Measurements from ENCODE around the gene TLE2. TPM values are rescaled to one million over a fixed set of nuclear protein-coding genes. Genes with fewer than 3 reads are reported as not detected.
"Not testable (repeated sequence)": the region's sequence is repeated elsewhere in the genome, so short reads cannot be mapped to it uniquely, and the experiment has no call there.

TLE2 gene
- total RNA-seq, 2 donors from 2014 or later: 4.5 to 5.0 TPM

- no peak overlapping the region for H3K27ac Mint-ChIP-seq
- no peaks in the 10 kb centered on the region for H3K36me3 Mint-ChIP-seq
- no peak for ATAC-seq
- no peaks in the 10 kb centered on the region for H3K9me3 Mint-ChIP-seq
- DNase-seq (ENCODE audit: low spot score in 2 of 2): no peak
These were observed 18.2 kb downstream of the TLE2 start for GRCh38 chr19:3010871-3011270.

DNA sequence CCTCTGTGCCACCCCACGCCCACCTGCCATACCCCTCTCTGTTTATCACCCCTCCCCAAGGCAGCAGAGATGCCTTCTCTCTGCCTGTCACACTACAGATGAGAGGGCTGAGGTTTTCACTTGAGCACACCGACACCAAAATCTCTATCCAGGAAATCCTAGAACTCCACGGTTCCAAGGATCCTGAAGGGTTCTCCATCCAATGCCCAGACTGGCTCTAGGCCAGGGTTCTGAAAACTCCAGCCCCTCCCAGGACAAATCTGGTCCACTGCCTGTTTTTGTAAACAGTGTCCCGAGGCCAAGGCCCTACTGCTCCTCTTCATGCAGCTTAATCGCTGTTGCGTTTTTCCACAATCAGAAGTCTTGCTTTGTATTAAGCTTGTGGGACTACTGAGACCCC, 20.1 kb downstream of the TLE2 start:
- H3K9me3 Mint-ChIP-seq: no peaks in the 10 kb centered on the region
- no peaks in the 10 kb centered on the region for H3K36me3 Mint-ChIP-seq
- H3K27ac Mint-ChIP-seq: peak overlapping the region in 1 of 2 donors; percentile 77
- DNase-seq (ENCODE audit: low spot score in 2 of 2): no peak
- ATAC-seq: no peak

- no peaks in the 10 kb centered on the region for H3K36me3 Mint-ChIP-seq
- H3K27ac Mint-ChIP-seq: no peak overlapping the region
- ATAC-seq (no peak), DNase-seq (ENCODE audit: low spot score in 2 of 2) (no peak)
- H3K9me3 Mint-ChIP-seq: no peaks in the 10 kb centered on the region
These were observed 21.1 kb downstream of the TLE2 start for GRCh38 chr19:3007975-3008374.

GRCh38 chr19:3006075-3006767, 22.9 kb downstream of the TLE2 start:
- no peaks in the 10 kb centered on the region for H3K9me3 Mint-ChIP-seq
- ATAC-seq (no peak), DNase-seq (ENCODE audit: low spot score in 2 of 2) (no peak)
- H3K36me3 Mint-ChIP-seq: no peaks in the 10 kb centered on the region
- no peak overlapping the region for H3K27ac Mint-ChIP-seq

GRCh38 chr19:3005345-3005744, 23.7 kb downstream of the TLE2 start:
- DNase-seq (ENCODE audit: low spot score in 2 of 2) (no peak), ATAC-seq (no peak)
- Mint-ChIP-seq H3K9me3 (no peaks in the 10 kb centered on the region), H3K27ac (no peak overlapping the region), H3K36me3 (no peaks in the 10 kb centered on the region)

GRCh38 chr19:3004522-3004921, 24.6 kb downstream of the TLE2 start:
- DNase-seq (ENCODE audit: low spot score in 2 of 2) (no peak), ATAC-seq (no peak)
- Mint-ChIP-seq H3K27ac (no peak overlapping the region), H3K9me3 (no peaks in the 10 kb centered on the region), H3K36me3 (no peaks in the 10 kb centered on the region)

DNA sequence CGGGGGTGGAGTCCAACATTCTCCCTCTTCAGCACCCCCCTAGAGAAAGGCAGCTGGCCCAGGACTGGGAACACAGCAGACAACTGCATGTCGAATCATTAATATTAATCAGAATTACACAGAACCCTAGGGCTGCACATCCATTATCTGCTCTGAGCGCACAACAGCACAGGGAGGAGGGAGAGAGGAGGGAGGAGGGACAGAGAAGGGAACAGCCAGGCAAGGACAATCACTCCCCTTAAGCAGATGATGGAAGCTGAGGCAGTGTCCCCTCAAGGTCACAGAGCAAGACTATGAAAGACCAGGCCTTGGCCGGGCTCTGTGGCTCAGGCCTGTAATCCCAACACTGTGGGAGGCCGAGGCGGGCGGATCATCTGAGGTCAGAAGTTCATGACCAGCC, 26.0 kb downstream of the TLE2 start:
- no peak for ATAC-seq
- no peak for DNase-seq (ENCODE audit: low spot score in 2 of 2)
- no peaks in the 10 kb centered on the region for H3K36me3 Mint-ChIP-seq
- no peaks in the 10 kb centered on the region for H3K9me3 Mint-ChIP-seq
- H3K27ac Mint-ChIP-seq: peak overlapping the region in 1 of 2 donors; percentile 19

- no peak overlapping the region for H3K27ac Mint-ChIP-seq
- ATAC-seq: no peak
- DNase-seq (ENCODE audit: low spot score in 2 of 2): no peak
- H3K36me3 Mint-ChIP-seq: no peaks in the 10 kb centered on the region
- no peaks in the 10 kb centered on the region for H3K9me3 Mint-ChIP-seq
These were observed 27.8 kb downstream of the TLE2 start for GRCh38 chr19:3001235-3001800.

DNA sequence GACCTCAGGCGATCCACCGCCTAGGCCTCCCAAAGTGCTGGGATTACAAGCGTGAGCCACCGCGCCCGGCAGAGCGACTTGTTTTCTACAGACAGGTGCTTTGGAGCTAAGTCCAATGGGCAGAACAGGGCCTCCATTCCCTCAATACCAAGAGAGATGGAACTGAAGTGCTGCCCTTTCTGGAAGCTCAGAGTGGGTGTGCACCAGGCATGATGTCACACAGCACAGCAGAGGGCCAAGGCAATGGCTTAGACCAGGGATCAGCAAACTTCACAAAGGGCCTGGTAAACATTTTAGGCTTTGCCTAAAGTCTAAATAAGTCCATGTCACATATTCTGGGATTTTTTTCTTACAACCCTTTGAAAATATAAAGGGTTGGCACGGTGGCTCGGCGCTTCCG, 30.4 kb downstream of the TLE2 start:
- DNase-seq (ENCODE audit: low spot score in 2 of 2): no peak
- Mint-ChIP-seq H3K36me3 (no peaks in the 10 kb centered on the region), H3K9me3 (no peaks in the 10 kb centered on the region), H3K27ac (no peak overlapping the region)
- no peak for ATAC-seq

- DNase-seq (ENCODE audit: low spot score in 2 of 2): no peak
- Mint-ChIP-seq H3K27ac (no peak overlapping the region), H3K9me3 (no peaks in the 10 kb centered on the region), H3K36me3 (no peaks in the 10 kb centered on the region)
- ATAC-seq: no peak
These were observed 31.4 kb downstream of the TLE2 start for GRCh38 chr19:2997720-2998119.

- DNase-seq (ENCODE audit: low spot score in 2 of 2) (no peak), ATAC-seq (no peak)
- H3K9me3 Mint-ChIP-seq: no peaks in the 10 kb centered on the region
- no peaks in the 10 kb centered on the region for H3K36me3 Mint-ChIP-seq
- H3K27ac Mint-ChIP-seq: no peak overlapping the region
These were observed 34.4 kb downstream of the TLE2 start for GRCh38 chr19:2994588-2995131.

- H3K27ac Mint-ChIP-seq: no peak overlapping the region
- H3K9me3 Mint-ChIP-seq: no peaks in the 10 kb centered on the region
- DNase-seq (ENCODE audit: low spot score in 2 of 2) (no peak), ATAC-seq (no peak)
- no peaks in the 10 kb centered on the region for H3K36me3 Mint-ChIP-seq
These were observed 35.5 kb downstream of the TLE2 start for GRCh38 chr19:2993579-2993978.

DNA sequence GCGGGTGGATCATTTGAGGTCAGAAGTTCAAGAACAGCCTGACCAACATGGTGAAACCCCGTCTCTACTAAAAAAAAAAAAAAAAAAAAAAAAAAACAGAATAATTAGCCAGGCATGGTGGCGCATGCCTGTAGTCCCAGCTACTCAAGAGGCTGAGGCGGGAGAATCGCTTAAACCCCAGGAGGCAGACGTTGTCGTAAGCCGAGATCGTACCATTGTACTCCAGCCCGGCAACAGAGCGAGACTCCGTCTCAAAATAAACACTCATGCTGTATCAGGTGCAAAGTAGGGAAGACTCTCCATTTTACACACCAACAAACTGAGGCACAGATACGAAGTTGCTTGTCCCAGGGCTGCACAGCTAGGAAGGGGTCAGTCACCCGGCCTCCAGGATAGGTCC, 36.1 kb downstream of the TLE2 start:
- DNase-seq (ENCODE audit: low spot score in 2 of 2): no peak
- no peak for ATAC-seq
- Mint-ChIP-seq H3K9me3 (no peaks in the 10 kb centered on the region), H3K36me3 (no peaks in the 10 kb centered on the region), H3K27ac (no peak overlapping the region)

DNA sequence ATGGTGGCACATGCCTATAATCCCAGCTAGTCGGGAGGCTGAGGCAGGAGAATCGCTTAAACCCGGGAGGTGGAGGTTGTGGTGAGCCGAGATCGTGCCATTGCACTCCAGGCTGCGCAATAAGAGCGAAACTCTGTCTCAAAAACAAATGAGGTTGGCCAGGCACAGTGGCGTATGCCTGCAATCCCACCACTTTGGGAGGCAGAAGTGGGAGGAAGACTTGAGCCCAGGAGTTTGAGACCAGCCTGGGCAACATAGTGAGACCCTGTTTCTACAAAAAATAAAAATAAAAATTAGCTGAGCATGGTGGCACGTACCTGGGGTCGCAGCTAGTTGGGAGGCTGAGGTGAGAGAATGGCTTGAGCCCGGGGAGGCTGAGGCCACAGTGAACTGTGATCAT, 36.7 kb downstream of the TLE2 start:
- H3K36me3 Mint-ChIP-seq; DNase-seq (ENCODE audit: low spot score in 2 of 2); H3K27ac Mint-ChIP-seq; H3K9me3 Mint-ChIP-seq; ATAC-seq: not testable (repeated sequence)

- Mint-ChIP-seq H3K9me3 (no peaks in the 10 kb centered on the region), H3K27ac (no peak overlapping the region)
These were observed 39.7 kb downstream of the TLE2 start for GRCh38 chr19:2989236-2989946.

DNA sequence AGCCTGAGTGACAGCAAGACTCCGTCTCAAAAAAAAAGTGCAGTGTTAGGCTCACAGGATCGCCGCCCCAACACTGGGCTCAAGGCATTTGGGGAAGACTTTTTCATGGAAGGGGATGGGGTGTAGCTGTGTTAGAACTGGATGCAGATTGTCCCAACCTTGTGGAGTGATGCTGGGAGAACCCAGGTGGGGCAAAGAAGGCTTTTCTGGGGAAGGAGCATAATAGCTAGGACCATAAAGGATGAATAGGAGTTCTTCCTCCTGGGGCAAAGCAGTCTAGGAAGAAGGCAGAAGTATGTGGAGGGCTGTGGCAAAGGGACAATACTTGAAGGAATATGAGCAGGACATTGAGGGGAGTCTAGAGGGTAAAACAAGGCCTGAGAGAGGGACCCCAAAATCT, 40.5 kb downstream of the TLE2 start:
- Mint-ChIP-seq H3K9me3 (no peaks in the 10 kb centered on the region), H3K36me3 (no peaks in the 10 kb centered on the region), H3K27ac (no peak overlapping the region)
- ATAC-seq: no peak
- no peak for DNase-seq (ENCODE audit: low spot score in 2 of 2)

More at GRCh38 chr19:2989236-2989946, 39.7 kb downstream of the TLE2 start:
- DNase-seq (ENCODE audit: low spot score in 2 of 2) (no peak), ATAC-seq (no peak)
- H3K36me3 Mint-ChIP-seq: no peaks in the 10 kb centered on the region

DNA sequence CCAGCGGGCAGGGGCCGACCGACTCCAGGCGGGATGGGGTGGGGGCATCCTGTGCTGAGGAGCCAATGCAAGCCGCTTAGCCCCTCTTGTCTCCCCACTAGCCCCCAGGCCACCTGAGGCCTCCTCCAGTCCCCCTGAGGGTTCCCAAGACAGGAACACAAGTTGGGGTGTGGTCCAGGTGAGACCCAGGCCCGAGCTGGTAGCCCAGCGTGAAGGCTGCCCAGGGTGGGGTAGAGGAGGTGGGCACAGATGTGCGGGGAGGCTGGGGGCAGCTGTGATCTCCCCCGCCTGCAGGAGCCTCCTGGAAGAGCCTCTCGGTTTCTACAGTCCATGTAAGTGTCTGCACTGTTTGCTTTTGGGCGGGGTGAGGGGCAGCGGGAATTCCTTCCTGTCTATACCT, 41.3 kb downstream of the TLE2 start:
- H3K9me3 Mint-ChIP-seq: no peaks in the 10 kb centered on the region
- no peaks in the 10 kb centered on the region for H3K36me3 Mint-ChIP-seq
- no peak overlapping the region for H3K27ac Mint-ChIP-seq
- ATAC-seq (no peak), DNase-seq (ENCODE audit: low spot score in 2 of 2) (no peak)
